Measurements from ENCODE around the gene SERPINA1. TPM values are rescaled to one million over a fixed set of nuclear protein-coding genes. Genes with fewer than 3 reads are reported as not detected.
"Not testable (repeated sequence)": the region's sequence is repeated elsewhere in the genome, so short reads cannot be mapped to it uniquely, and the experiment has no call there.

The SERPINA1 gene
- total RNA-seq, 1 donor from 2014 or later = 13.8 TPM

GRCh38 chr14:94369766-94370523 lies 18.5 kb downstream of the SERPINA1 start:
- DNase-seq (ENCODE audit: low spot score) = not testable (repeated sequence)

GRCh38 chr14:94368956-94369355 lies 19.4 kb downstream of the SERPINA1 start:
- DNase-seq (ENCODE audit: low spot score) = no peak

GRCh38 chr14:94368243-94368590 lies 20.2 kb downstream of the SERPINA1 start:
- no peak for DNase-seq (ENCODE audit: low spot score)

- no peak for DNase-seq (ENCODE audit: low spot score)
Observed at GRCh38 chr14:94367347-94368242, 20.8 kb downstream of the SERPINA1 start.

GRCh38 chr14:94366146-94366915 lies 22.1 kb downstream of the SERPINA1 start, which contains the start of gene SERPINA2:
Gene SERPINA2, minus strand, starts transcription at chr14:94366698.
- no peak for DNase-seq (ENCODE audit: low spot score)

GRCh38 chr14:94365624-94366023 lies 22.8 kb downstream of the SERPINA1 start:
- no peak for DNase-seq (ENCODE audit: low spot score)

- no peak for DNase-seq (ENCODE audit: low spot score)
Observed at GRCh38 chr14:94364964-94365363, 23.4 kb downstream of the SERPINA1 start.

- no peak for DNase-seq (ENCODE audit: low spot score)
Observed at GRCh38 chr14:94364037-94364436, 24.4 kb downstream of the SERPINA1 start.

- DNase-seq (ENCODE audit: low spot score) = no peak
Observed at GRCh38 chr14:94363151-94363624, 25.2 kb downstream of the SERPINA1 start.

- DNase-seq (ENCODE audit: low spot score) = no peak
Observed at GRCh38 chr14:94362614-94363133, 25.7 kb downstream of the SERPINA1 start.

GRCh38 chr14:94361682-94362081 lies 26.7 kb downstream of the SERPINA1 start:
- peak; percentile 27 for DNase-seq (ENCODE audit: low spot score)

- peak; percentile 37 for DNase-seq (ENCODE audit: low spot score)
Observed at GRCh38 chr14:94360945-94361565, 27.3 kb downstream of the SERPINA1 start.

GRCh38 chr14:94357166-94357565 lies 31.2 kb downstream of the SERPINA1 start:
- no peak for DNase-seq (ENCODE audit: low spot score)

- peak; percentile 12 for DNase-seq (ENCODE audit: low spot score)
Observed at GRCh38 chr14:94356379-94357056, 31.9 kb downstream of the SERPINA1 start.

- DNase-seq (ENCODE audit: low spot score) = peak; percentile 53
Observed at GRCh38 chr14:94355191-94355794, 33.1 kb downstream of the SERPINA1 start.

GRCh38 chr14:94354638-94355185 lies 33.7 kb downstream of the SERPINA1 start:
- DNase-seq (ENCODE audit: low spot score) = no peak

- DNase-seq (ENCODE audit: low spot score) = peak; percentile 10
Observed at GRCh38 chr14:94354190-94354589, 34.2 kb downstream of the SERPINA1 start.

GRCh38 chr14:94349276-94349675 lies 39.1 kb downstream of the SERPINA1 start:
- DNase-seq (ENCODE audit: low spot score) = no peak

- DNase-seq (ENCODE audit: low spot score) = no peak
Observed at GRCh38 chr14:94348836-94349235, 39.6 kb downstream of the SERPINA1 start.

- DNase-seq (ENCODE audit: low spot score) = no peak
Observed at GRCh38 chr14:94346841-94347240, 41.6 kb downstream of the SERPINA1 start.
